Activated CD8-positive, alpha-beta T cell treated with anti-CD3 and anti-CD28 coated beads for 36 hours (primary cell): ENCODE data around the gene PTPRN2. TPM values are rescaled to one million over a fixed set of nuclear protein-coding genes. Genes with fewer than 3 reads are reported as not detected.
A peak's percentile ranks its signal among the peaks of the same experiment; 100 is the strongest.
"Not testable (repeated sequence)": the region's sequence is repeated elsewhere in the genome, so short reads cannot be mapped to it uniquely, and the experiment has no call there.

ENCODE experiments used
- ATAC-seq: fragments of 200-7000 bp; cut with Tn5 transposase; one replicate; pipeline ENCODE4 v1.10.0; 2021; ENCODE audit warnings: mild to moderate bottlenecking, moderate library complexity
- CTCF ChIA-PET: fragments of 350-600 bp; sonication (Branson Sonifier 250); formaldehyde crosslinking; loops from one replicate; lab custom pipeline; 2021; ENCODE audit warnings: antibody characterized with exemption; lab: Charles Lee
- POLR2A ChIA-PET: fragments of 350-600 bp; sonication (Branson Sonifier 250); formaldehyde crosslinking; loops from one replicate; lab custom pipeline; 2021; ENCODE audit warnings: antibody characterized with exemption; lab: Charles Lee
- DNase-seq: peaks from one replicate; pipeline ENCODE4 v3.0.0-alpha.2; 2020
- H3K27ac Mint-ChIP-seq: one replicate; pipeline ENCODE4 v1.8.0; 2021; ENCODE audit warnings: mild to moderate bottlenecking, mixed read lengths
- H3K27me3 Mint-ChIP-seq: one replicate; pipeline ENCODE4 v1.8.0; 2021; ENCODE audit warnings: mixed read lengths
- H3K36me3 Mint-ChIP-seq: one replicate; pipeline ENCODE4 v1.8.0; 2021; ENCODE audit warnings: low read depth, mixed read lengths
- H3K4me1 Mint-ChIP-seq: one replicate; pipeline ENCODE4 v1.8.0; 2021; ENCODE audit warnings: low read depth, mixed read lengths
- H3K4me3 Mint-ChIP-seq: one replicate; pipeline ENCODE4 v1.8.0; 2021; ENCODE audit warnings: mild to moderate bottlenecking, moderate library complexity, mixed read lengths
- H3K9me3 Mint-ChIP-seq: one replicate; pipeline ENCODE4 v1.8.0; 2021; ENCODE audit warnings: mixed read lengths
- intact Hi-C: fragments of 100-400 bp; cut with micrococcal nuclease; formaldehyde crosslinking; loops from one replicate; pipeline ENCODE4 v1.10.0; 2022
- total RNA-seq, 2 experiments: library from RNA; stranded (reverse); gene quantifications; one replicate each; pipeline ENCODE4 v1.2.3, GENCODE V29; 2021
- TF ChIP-seq, protein P1 (sequence below): fragments of 200-600 bp; IDR thresholded peaks from one replicate; pipeline ENCODE4 v1.8.0; 2022; ENCODE audit warnings: antibody characterized with exemption, mild to moderate bottlenecking

Gene PTPRN2
- total RNA-seq, 2 experiments from 2014 or later, result 0.49 to 0.65 TPM

DNA sequence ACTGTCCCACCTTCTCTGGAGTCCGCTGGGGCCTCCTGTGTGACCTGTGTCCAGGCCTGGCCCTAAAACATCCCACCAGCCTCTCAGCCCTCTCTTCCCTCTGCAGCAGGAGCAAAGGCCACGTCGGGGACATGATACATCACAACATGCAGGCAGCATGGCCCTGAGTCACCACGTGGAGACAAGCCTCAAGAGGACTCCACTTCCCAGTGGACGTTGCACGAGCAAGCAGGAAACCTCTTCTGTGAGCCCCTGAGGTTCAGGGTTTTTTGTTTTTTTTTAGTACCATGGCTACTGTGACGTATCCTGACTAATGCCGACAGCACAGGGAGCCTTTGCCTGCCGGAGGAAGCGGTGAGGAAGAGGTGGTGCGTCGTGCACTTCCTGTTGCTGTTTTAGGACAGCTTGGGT is 1084.9 kb downstream of the PTPRN2 start:
- intact Hi-C loops, result no loop called here
- ATAC-seq (peak; percentile 97), DNase-seq (peak; percentile 80)
- Mint-ChIP-seq H3K9me3 (peaks cover 15% of the 10 kb centered on the region), H3K4me3 (peak overlapping the region; percentile 58), H3K36me3 (no peaks in the 10 kb centered on the region), H3K27ac (peak overlapping the region; percentile 71), H3K4me1 (peaks cover 26% of the 10 kb centered on the region), H3K27me3 (peaks cover 4% of the 10 kb centered on the region)
- TF ChIP-seq, protein P1, sequence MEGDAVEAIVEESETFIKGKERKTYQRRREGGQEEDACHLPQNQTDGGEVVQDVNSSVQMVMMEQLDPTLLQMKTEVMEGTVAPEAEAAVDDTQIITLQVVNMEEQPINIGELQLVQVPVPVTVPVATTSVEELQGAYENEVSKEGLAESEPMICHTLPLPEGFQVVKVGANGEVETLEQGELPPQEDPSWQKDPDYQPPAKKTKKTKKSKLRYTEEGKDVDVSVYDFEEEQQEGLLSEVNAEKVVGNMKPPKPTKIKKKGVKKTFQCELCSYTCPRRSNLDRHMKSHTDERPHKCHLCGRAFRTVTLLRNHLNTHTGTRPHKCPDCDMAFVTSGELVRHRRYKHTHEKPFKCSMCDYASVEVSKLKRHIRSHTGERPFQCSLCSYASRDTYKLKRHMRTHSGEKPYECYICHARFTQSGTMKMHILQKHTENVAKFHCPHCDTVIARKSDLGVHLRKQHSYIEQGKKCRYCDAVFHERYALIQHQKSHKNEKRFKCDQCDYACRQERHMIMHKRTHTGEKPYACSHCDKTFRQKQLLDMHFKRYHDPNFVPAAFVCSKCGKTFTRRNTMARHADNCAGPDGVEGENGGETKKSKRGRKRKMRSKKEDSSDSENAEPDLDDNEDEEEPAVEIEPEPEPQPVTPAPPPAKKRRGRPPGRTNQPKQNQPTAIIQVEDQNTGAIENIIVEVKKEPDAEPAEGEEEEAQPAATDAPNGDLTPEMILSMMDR, result no peak
- ChIA-PET CTCF (interaction anchor here (1.8 kb wide), 1 partner anchor 28 kb away, joined by 6 read pairs; no protein-coding TSS in a partner anchor), POLR2A (interaction anchor here (0.6 kb wide), 1 partner anchor 13 kb away, joined by 4 read pairs; no protein-coding TSS in a partner anchor)

DNA sequence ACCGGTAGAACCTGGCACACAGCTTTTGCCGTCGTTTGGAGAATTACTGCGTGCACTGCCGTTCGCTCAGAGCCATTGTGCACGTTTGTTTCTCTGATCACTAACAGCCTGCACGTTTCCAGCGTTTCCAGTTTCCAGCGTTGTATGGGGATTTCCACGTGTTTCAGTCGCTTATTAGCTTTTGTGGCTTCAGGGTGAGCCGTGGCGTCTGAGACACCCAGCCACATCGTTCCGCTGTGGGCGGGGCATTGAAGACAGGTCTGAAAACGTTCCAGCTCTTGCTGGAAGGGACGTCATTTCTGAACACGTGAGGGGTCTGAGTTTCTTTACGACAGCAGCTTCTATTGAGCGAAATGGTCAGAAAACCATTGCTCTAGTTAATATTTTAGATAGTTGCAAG is 1086.0 kb downstream of the PTPRN2 start:
- peaks cover under 1% of the 10 kb centered on the region for H3K27me3 Mint-ChIP-seq
- ChIA-PET POLR2A (no interaction called here), CTCF (interaction anchor here (1.8 kb wide), 1 partner anchor 27 kb away, joined by 6 read pairs; no protein-coding TSS in a partner anchor)
- no peak for DNase-seq
- intact Hi-C loops, result no loop called here
- no peak overlapping the region for H3K27ac Mint-ChIP-seq
- no peaks in the 10 kb centered on the region for H3K36me3 Mint-ChIP-seq
- H3K9me3 Mint-ChIP-seq, result peaks cover 15% of the 10 kb centered on the region
- H3K4me3 Mint-ChIP-seq, result no peak overlapping the region
- H3K4me1 Mint-ChIP-seq, result peaks cover 26% of the 10 kb centered on the region
- TF ChIP-seq, protein P1, result no peak
- no peak for ATAC-seq

DNA sequence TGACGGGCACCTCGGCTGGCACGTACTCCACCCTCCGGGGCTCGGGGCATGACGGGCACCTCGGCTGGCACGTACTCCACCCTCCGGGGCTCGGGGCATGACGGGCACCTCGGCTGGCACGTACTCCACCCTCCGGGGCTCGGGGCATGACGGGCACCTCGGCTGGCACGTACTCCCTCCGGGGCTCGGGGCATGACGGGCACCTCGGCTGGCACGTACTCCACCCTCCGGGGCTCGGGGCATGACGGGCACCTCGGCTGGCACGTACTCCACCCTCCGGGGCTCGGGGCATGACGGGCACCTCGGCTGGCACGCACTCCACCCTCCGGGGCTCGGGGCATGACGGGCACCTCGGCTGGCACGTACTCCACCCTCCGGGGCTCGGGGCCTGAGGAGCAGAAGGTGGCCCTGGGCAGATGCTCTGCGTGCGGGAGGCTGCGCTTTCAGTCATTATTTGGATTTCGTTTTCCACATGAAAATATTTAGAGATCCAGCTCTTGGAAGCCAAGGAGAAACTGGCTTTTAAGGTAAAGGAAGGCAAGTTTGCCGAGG is 1086.6 kb downstream of the PTPRN2 start:
- H3K36me3 Mint-ChIP-seq, intact Hi-C loops, H3K27ac Mint-ChIP-seq, H3K4me3 Mint-ChIP-seq, H3K27me3 Mint-ChIP-seq, POLR2A ChIA-PET, ATAC-seq, DNase-seq: not testable (repeated sequence)
- CTCF ChIA-PET, result interaction anchor here (1.8 kb wide), 1 partner anchor 27 kb away, joined by 6 read pairs; no protein-coding TSS in a partner anchor
- H3K9me3 Mint-ChIP-seq, result peaks cover 11% of the 10 kb centered on the region
- H3K4me1 Mint-ChIP-seq, result peaks cover 28% of the 10 kb centered on the region

- no peak for ATAC-seq
- H3K4me3 Mint-ChIP-seq, result no peak overlapping the region
- H3K27ac Mint-ChIP-seq, result no peak overlapping the region
Measured at GRCh38 chr7:157500171-157500960, 1087.3 kb downstream of the PTPRN2 start.

GRCh38 chr7:157499835-157500153 is 1087.8 kb downstream of the PTPRN2 start:
- ChIA-PET POLR2A (no interaction called here), CTCF (no interaction called here)
- H3K36me3 Mint-ChIP-seq, result no peaks in the 10 kb centered on the region
- H3K27ac Mint-ChIP-seq, result no peak overlapping the region
- TF ChIP-seq, protein P1, result no peak
- ATAC-seq (no peak), DNase-seq (no peak)
- no peak overlapping the region for H3K4me3 Mint-ChIP-seq
- peaks cover 39% of the 10 kb centered on the region for H3K4me1 Mint-ChIP-seq
- intact Hi-C loops, result no loop called here
- no peaks in the 10 kb centered on the region for H3K27me3 Mint-ChIP-seq
- peaks cover under 1% of the 10 kb centered on the region for H3K9me3 Mint-ChIP-seq

More at GRCh38 chr7:157500171-157500960, 1087.3 kb downstream of the PTPRN2 start:
- H3K9me3 Mint-ChIP-seq, result peaks cover 4% of the 10 kb centered on the region
- no peaks in the 10 kb centered on the region for H3K36me3 Mint-ChIP-seq
- CTCF ChIA-PET, result no interaction called here
- no peaks in the 10 kb centered on the region for H3K27me3 Mint-ChIP-seq
- POLR2A ChIA-PET, result no interaction called here
- H3K4me1 Mint-ChIP-seq, result peaks cover 33% of the 10 kb centered on the region
- no peak for DNase-seq
- TF ChIP-seq, protein P1, result no peak
- intact Hi-C loops, result no loop called here
